HEK293 (cell line): Measurements from ENCODE around the gene SOX18.

Source experiments
- CTCF ChIP-seq: fragments of 450-650 bp; formaldehyde crosslinking; IDR thresholded peaks from 2 replicates; pipeline ENCODE4 v1.5.1; 2016; ENCODE audit warnings: missing biosample characterization, missing genetic modification characterization
- MEIS1 ChIP-seq: sonication (generic); formaldehyde crosslinking; IDR thresholded peaks from 2 replicates; pipeline ENCODE4 v1.8.1; 2022; ENCODE audit warnings: missing genetic modification reagents, mild to moderate bottlenecking, borderline replicate concordance
- ZBTB8A ChIP-seq: fragments of 450-650 bp; formaldehyde crosslinking; IDR thresholded peaks from 2 replicates; pipeline ENCODE4 v1.5.1; 2016; ENCODE audit warnings: missing biosample characterization, missing genetic modification characterization
- ZNF132 ChIP-seq: fragments of 450-650 bp; formaldehyde crosslinking; IDR thresholded peaks from 2 replicates; pipeline ENCODE4 v1.5.1; 2017; ENCODE audit warnings: missing biosample characterization, missing genetic modification characterization, borderline replicate concordance
- TF ChIP-seq, protein P1 (sequence below): fragments of 450-650 bp; formaldehyde crosslinking; IDR thresholded peaks from 2 replicates; pipeline ENCODE4 v1.5.1; 2017; ENCODE audit warnings: missing biosample characterization, missing genetic modification characterization

GRCh38 chr20:64062276-64062595, 12.8 kb upstream of the SOX18 start:
- TF ChIP-seq ZBTB8A (tag by site-specific recombination) (no peak), CTCF (tag by site-specific recombination) (no peak), ZNF132 (no peak), MEIS1 (CRISPR knock-in tag) (no peak)
- TF ChIP-seq, protein P1, sequence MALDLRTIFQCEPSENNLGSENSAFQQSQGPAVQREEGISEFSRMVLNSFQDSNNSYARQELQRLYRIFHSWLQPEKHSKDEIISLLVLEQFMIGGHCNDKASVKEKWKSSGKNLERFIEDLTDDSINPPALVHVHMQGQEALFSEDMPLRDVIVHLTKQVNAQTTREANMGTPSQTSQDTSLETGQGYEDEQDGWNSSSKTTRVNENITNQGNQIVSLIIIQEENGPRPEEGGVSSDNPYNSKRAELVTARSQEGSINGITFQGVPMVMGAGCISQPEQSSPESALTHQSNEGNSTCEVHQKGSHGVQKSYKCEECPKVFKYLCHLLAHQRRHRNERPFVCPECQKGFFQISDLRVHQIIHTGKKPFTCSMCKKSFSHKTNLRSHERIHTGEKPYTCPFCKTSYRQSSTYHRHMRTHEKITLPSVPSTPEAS (tag by site-specific recombination), result no peak
